Gastroesophageal sphincter (tissue), 4 donors: Measurements from ENCODE around the gene PKN1. TPM values are rescaled to one million over a fixed set of nuclear protein-coding genes. Genes with fewer than 3 reads are reported as not detected.
"Not testable (repeated sequence)": the region's sequence is repeated elsewhere in the genome, so short reads cannot be mapped to it uniquely, and the experiment has no call there.

ENCODE experiments used
- ATAC-seq: fragments of 150-250 bp; one replicate; pipeline ENCODE4 v1.9.1; 2016; ENCODE audit warnings: mild to moderate bottlenecking, moderate library complexity
- H3K27ac ChIP-seq, 4 donors: fragments of 200-600 bp; sonication (generic) in 3 of 4; 1 replicate in 3 of 4; 2 replicates in 1 of 4; pipeline ENCODE4 v1.5.1; 2016 to 2019
- H3K27me3 ChIP-seq: fragments of 200-600 bp; sonication (generic); one replicate; pipeline ENCODE4 v1.5.1; 2019
- H3K36me3 ChIP-seq, 2 donors: fragments of 200-600 bp; sonication (generic); one replicate each; pipeline ENCODE4 v1.5.1; 2019; ENCODE audit warnings: control low read depth in 1 of 2
- H3K4me1 ChIP-seq, 3 donors: fragments of 200-600 bp; sonication (generic); 1 replicate in 2 of 3; 2 replicates in 1 of 3; pipeline ENCODE4 v1.5.1; 2016 to 2019; ENCODE audit warnings: control low read depth in 2 of 3
- H3K4me3 ChIP-seq, 2 donors: fragments of 200-600 bp; sonication (generic); one replicate each; pipeline ENCODE4 v1.5.1; 2019; ENCODE audit warnings: mild to moderate bottlenecking in 1 of 2, moderate library complexity in 1 of 2
- H3K9me3 ChIP-seq, 3 donors: fragments of 200-600 bp; sonication (generic); one replicate each; pipeline ENCODE4 v1.5.1; 2017 to 2019; ENCODE audit warnings: control low read depth in 2 of 3
- EP300 ChIP-seq: sonication (generic); formaldehyde crosslinking; IDR thresholded peaks from one replicate; pipeline ENCODE4 v1.6.1; 2017; ENCODE audit warnings: antibody characterized with exemption, mild to moderate bottlenecking
- POLR2A ChIP-seq, 2 donors: fragments of 450-650 bp; IDR thresholded peaks; one replicate each; pipeline ENCODE4 v1.6.1; 2017; ENCODE audit warnings: antibody characterized with exemption in 2 of 2, mild to moderate bottlenecking in 2 of 2, moderate library complexity in 1 of 2
- POLR2AphosphoS5 ChIP-seq: sonication (generic); formaldehyde crosslinking; IDR thresholded peaks from one replicate; pipeline ENCODE4 v1.6.1; 2017; ENCODE audit warnings: antibody characterized with exemption
- WGBS, 2 donors: methylation state at CpG; one replicate each; pipeline ENCODE4 v1.1.5; 2018; ENCODE audit warnings: low coverage in 1 of 2; 5-methylcytosine and 5-hydroxymethylcytosine counted together
- total RNA-seq, 4 donors: library from RNA; depleted of rRNA; stranded (reverse); fragments of >200 nt; gene quantifications; one replicate each; pipeline ENCODE4 v1.1.0, GENCODE V29; 2016
- TF ChIP-seq, protein P1 (sequence below), 4 experiments: fragments of 200-600 bp in 2 of 4; fragments of 450-650 bp in 2 of 4; sonication (generic) in 1 of 4; IDR thresholded peaks; one replicate each; pipeline ENCODE4 v1.5.1; 2017 to 2019; ENCODE audit warnings: antibody characterized with exemption in 4 of 4, mild to moderate bottlenecking in 2 of 4, moderate library complexity in 2 of 4

PKN1 gene
- total RNA-seq, 4 donors from 2014 or later, result 98.2 to 286 (median 139) TPM

DNA sequence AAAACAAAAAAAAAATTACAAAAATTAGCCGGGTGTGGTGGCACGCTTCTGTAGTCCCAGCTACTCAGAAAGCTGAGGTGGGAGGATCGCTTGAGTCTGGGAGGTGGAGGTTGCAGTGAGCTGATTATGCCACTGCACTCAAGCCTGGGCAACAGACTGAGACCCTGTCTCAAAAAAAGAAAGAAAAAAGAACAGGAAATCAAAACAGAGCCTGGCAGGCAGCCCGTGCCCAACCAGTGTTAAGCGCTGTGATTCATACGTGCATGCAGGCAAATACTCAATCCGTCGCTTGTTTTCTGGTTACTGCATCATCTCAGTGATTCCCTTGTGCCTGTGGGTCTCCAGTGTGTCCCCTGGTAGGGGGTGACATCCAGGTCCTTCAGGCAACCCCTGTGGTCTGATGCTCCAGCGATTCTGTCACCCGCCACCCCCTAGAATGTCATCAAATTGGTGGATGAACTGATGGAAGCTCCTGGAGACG is 32.1 kb upstream of the PKN1 start:
- Histone ChIP-seq H3K9me3 (no peaks in the 10 kb centered on the region), H3K27me3 (no peaks in the 10 kb centered on the region), H3K36me3 (peaks cover 0 to 73% of the 10 kb centered on the region in 2 donors), H3K4me3 (no peak overlapping the region), H3K27ac (no peak overlapping the region), H3K4me1 (peaks cover 0 to 6% (median 0%) of the 10 kb centered on the region in 3 donors)
- 64 to 87% methylated on average over 8 to 9 of the region's 11 CpGs for WGBS, 2 donors
- ATAC-seq, result no peak
- TF ChIP-seq, protein P1, sequence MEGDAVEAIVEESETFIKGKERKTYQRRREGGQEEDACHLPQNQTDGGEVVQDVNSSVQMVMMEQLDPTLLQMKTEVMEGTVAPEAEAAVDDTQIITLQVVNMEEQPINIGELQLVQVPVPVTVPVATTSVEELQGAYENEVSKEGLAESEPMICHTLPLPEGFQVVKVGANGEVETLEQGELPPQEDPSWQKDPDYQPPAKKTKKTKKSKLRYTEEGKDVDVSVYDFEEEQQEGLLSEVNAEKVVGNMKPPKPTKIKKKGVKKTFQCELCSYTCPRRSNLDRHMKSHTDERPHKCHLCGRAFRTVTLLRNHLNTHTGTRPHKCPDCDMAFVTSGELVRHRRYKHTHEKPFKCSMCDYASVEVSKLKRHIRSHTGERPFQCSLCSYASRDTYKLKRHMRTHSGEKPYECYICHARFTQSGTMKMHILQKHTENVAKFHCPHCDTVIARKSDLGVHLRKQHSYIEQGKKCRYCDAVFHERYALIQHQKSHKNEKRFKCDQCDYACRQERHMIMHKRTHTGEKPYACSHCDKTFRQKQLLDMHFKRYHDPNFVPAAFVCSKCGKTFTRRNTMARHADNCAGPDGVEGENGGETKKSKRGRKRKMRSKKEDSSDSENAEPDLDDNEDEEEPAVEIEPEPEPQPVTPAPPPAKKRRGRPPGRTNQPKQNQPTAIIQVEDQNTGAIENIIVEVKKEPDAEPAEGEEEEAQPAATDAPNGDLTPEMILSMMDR (IDR thresholded peaks at IDR 0.05), result no peak
- TF ChIP-seq POLR2A (IDR thresholded peaks at IDR 0.05), result no peak
- TF ChIP-seq POLR2AphosphoS5, result no peak
- TF ChIP-seq EP300, result no peak

- no peaks in the 10 kb centered on the region for H3K9me3 ChIP-seq
- WGBS, 2 donors, result 90 to 93% methylated on average over 3 to 11 of the region's 18 CpGs
- H3K4me1 ChIP-seq, result peaks cover 0 to 12% (median 0%) of the 10 kb centered on the region in 3 donors
- H3K27ac ChIP-seq, result peak overlapping the region in 2 of 4 donors; percentile 49 to 58
- no peak overlapping the region for H3K4me3 ChIP-seq
- H3K27me3 ChIP-seq, result no peaks in the 10 kb centered on the region
- TF ChIP-seq POLR2AphosphoS5, result no peak
- no peak for TF ChIP-seq EP300
- no peak for TF ChIP-seq POLR2A (IDR thresholded peaks at IDR 0.05)
- TF ChIP-seq, protein P1 (IDR thresholded peaks at IDR 0.05), result no peak
- no peak for ATAC-seq
- H3K36me3 ChIP-seq, result peaks cover 0 to 71% of the 10 kb centered on the region in 2 donors
Observed at GRCh38 chr19:14401468-14402195, 31.5 kb upstream of the PKN1 start.

DNA sequence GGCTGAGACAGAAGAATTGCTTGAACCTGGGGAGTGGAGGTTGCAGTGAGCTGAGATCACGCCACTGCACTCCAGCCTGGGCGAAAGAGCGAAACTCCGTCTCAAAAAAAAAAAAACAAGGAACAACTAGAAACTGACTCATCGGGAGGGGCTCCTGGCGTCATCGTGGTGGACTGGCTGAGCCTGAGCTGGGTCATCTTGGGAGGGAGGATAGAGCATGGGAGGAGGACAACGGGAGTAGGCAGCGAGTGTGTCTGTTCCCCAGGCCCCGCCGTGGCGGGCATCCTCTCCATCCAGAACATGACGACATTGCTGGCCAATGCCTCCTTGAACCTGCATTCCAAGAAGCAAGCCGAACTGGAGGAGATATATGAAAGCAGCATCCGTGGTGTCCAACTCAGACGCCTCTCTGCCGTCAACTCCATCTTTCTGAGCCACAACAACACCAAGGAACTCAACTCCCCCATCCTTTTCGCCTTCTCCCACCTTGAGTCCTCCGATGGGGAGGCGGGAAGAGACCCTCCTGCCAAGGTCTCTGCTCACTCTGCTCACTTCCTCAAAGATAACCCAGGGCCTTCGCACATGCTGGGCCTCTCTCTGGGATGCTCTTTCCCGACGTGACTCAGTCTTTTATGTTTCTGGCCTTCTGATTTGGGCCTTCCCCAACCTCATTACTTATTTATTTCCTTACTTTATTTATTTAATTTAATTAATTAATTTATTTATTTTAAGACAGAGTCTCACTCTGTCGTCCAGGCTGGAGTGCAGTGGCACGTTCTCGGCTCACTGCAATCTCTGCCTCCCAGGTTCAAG is 30.6 kb upstream of the PKN1 start:
- Histone ChIP-seq H3K27me3 (no peaks in the 10 kb centered on the region), H3K4me3 (no peak overlapping the region), H3K4me1 (peaks cover 0 to 18% (median 0%) of the 10 kb centered on the region in 3 donors), H3K9me3 (no peaks in the 10 kb centered on the region), H3K36me3 (peaks cover 0 to 79% of the 10 kb centered on the region in 2 donors), H3K27ac (peak overlapping the region in 3 of 4 donors; percentile 49 to 59 (median 58))
- TF ChIP-seq POLR2A (IDR thresholded peaks at IDR 0.05), result no peak
- TF ChIP-seq, protein P1 (IDR thresholded peaks at IDR 0.05), result no peak
- no peak for TF ChIP-seq EP300
- TF ChIP-seq POLR2AphosphoS5, result no peak
- ATAC-seq, result peak; percentile 26
- 62 to 82% methylated on average over 16 to 22 of the region's 26 CpGs for WGBS, 2 donors

DNA sequence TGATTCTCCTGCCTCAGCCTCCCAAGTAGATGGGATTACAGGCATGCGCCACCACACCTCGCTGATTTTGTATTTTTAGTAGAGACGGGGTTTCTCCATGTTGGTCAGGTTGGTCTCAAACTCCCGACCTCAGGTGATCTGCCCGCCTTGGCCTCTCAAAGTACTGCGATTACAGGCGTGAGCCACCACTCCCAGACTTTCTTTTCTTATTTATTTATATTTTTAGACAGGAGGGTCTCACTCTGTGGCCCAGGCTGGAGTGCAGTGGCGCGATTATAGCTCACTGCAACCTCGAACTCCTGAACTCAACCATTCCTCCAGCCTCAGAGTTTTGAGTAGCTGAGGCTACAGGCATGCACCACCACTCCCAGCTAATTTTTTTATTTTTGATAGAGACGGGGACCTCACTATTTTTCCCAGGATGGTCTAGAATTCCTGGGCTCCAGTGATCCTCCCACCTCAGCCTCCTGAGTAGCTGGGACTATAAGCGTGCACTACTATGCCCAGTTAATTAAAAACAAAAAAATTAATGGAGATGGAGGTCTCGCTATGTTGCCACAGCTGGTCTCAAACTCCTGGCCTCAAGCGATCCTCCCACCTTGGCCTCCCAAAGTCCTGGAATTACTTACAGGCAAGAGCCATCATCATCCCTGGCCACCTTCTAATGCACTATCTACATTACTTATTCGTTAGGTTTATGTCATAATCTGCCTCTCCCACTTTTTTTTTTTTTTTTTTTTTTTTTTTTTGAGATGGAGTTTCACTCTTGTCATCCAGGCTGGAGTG is 29.8 kb upstream of the PKN1 start:
- Histone ChIP-seq H3K4me1 (peaks cover 0 to 18% (median 0%) of the 10 kb centered on the region in 3 donors), H3K27ac (peak overlapping the region in 2 of 4 donors; percentile 49 to 58), H3K36me3 (peaks cover 0 to 82% of the 10 kb centered on the region in 2 donors)
- not testable (repeated sequence) for H3K4me3 ChIP-seq, H3K9me3 ChIP-seq, ATAC-seq, H3K27me3 ChIP-seq
- 86 to 89% methylated on average over 12 to 14 of the region's 15 CpGs for WGBS, 2 donors

- Histone ChIP-seq H3K27me3 (no peaks in the 10 kb centered on the region), H3K9me3 (no peaks in the 10 kb centered on the region), H3K4me1 (peaks cover 0 to 18% (median 0%) of the 10 kb centered on the region in 3 donors), H3K27ac (no peak overlapping the region), H3K4me3 (no peak overlapping the region), H3K36me3 (peaks cover 0 to 88% of the 10 kb centered on the region in 2 donors)
- no peak for ATAC-seq
- whole genome bisulfite sequencing, 2 donors, result 68 to 80% methylated on average over 3 to 5 of the region's 9 CpGs
- TF ChIP-seq EP300 (no peak), POLR2AphosphoS5 (no peak)
Observed at GRCh38 chr19:14404312-14404711, 28.8 kb upstream of the PKN1 start.
